ENCODE measurements around the gene OR4N2.
"Not testable (repeated sequence)": the region's sequence is repeated elsewhere in the genome, so short reads cannot be mapped to it uniquely, and the experiment has no call there.

Gene OR4N2

GRCh38 chr14:19803470-19803869, at the start of gene OR4N2:
Gene OR4N2 (plus strand): TSS chr14:19803770. CDS start chr14:19827449, 23,679 bp downstream.
- not testable (repeated sequence) for H3K27me3 Mint-ChIP-seq; H3K27ac Mint-ChIP-seq; H3K9me3 Mint-ChIP-seq; ATAC-seq (replicated peaks); DNase-seq; H3K4me3 Mint-ChIP-seq; H3K4me1 Mint-ChIP-seq; H3K36me3 Mint-ChIP-seq

GRCh38 chr14:19754172-19754571, 49.4 kb upstream of the OR4N2 start:
- Mint-ChIP-seq H3K4me1 (no peaks in the 10 kb centered on the region), H3K4me3 (no peak overlapping the region), H3K27ac (no peak overlapping the region), H3K27me3 (no peaks in the 10 kb centered on the region), H3K36me3 (no peaks in the 10 kb centered on the region), H3K9me3 (peaks cover 1 to 5% of the 10 kb centered on the region in 2 donors)
- DNase-seq (no peak), ATAC-seq (replicated peaks) (no peak)

GRCh38 chr14:19771491-19771890, 32.1 kb upstream of the OR4N2 start:
- not testable (repeated sequence) for DNase-seq, H3K36me3 Mint-ChIP-seq, H3K4me1 Mint-ChIP-seq, H3K27me3 Mint-ChIP-seq, H3K4me3 Mint-ChIP-seq, H3K27ac Mint-ChIP-seq
- ATAC-seq (replicated peaks): peak; percentile 18 to 29
- peaks cover 15 to 16% of the 10 kb centered on the region in 2 donors for H3K9me3 Mint-ChIP-seq

- no peaks in the 10 kb centered on the region for H3K27me3 Mint-ChIP-seq
- H3K36me3 Mint-ChIP-seq: peaks cover 3 to 5% of the 10 kb centered on the region in 2 donors
- peaks cover 15 to 16% of the 10 kb centered on the region in 2 donors for H3K9me3 Mint-ChIP-seq
- H3K4me3 Mint-ChIP-seq: peak overlapping the region in 1 of 2 donors; percentile 25
- ATAC-seq (replicated peaks) (peak; percentile 82 to 94), DNase-seq (no peak)
- H3K27ac Mint-ChIP-seq: peak overlapping the region; percentile 31
- H3K4me1 Mint-ChIP-seq: peaks cover 0 to 4% of the 10 kb centered on the region in 2 donors
Measured at GRCh38 chr14:19771895-19772430, 31.6 kb upstream of the OR4N2 start.

GRCh38 chr14:19772454-19772853, 31.1 kb upstream of the OR4N2 start:
- peak; percentile 75 to 81 for ATAC-seq (replicated peaks)
- H3K9me3 Mint-ChIP-seq: peaks cover 15 to 16% of the 10 kb centered on the region in 2 donors
- H3K4me1 Mint-ChIP-seq, H3K27me3 Mint-ChIP-seq, DNase-seq, H3K36me3 Mint-ChIP-seq: not testable (repeated sequence)
- H3K27ac Mint-ChIP-seq: peak overlapping the region; percentile 31
- H3K4me3 Mint-ChIP-seq: peak overlapping the region in 1 of 2 donors; percentile 25

GRCh38 chr14:19773204-19773603, 30.4 kb upstream of the OR4N2 start, which contains the start of gene OR4M1:
Gene OR4M1 (plus strand): TSS chr14:19773504. CDS start chr14:19780323, 6,819 bp downstream.
- H3K27me3 Mint-ChIP-seq; H3K36me3 Mint-ChIP-seq; ATAC-seq (replicated peaks); DNase-seq; H3K4me1 Mint-ChIP-seq: not testable (repeated sequence)
- H3K4me3 Mint-ChIP-seq: peak within 1 kb of the TSS in 1 of 2 donors; percentile 25
- peaks cover 15 to 16% of the 10 kb centered on the region in 2 donors for H3K9me3 Mint-ChIP-seq
- peak within 1 kb of the TSS; percentile 31 for H3K27ac Mint-ChIP-seq

GRCh38 chr14:19775587-19775986, 28.0 kb upstream of the OR4N2 start:
- Mint-ChIP-seq H3K9me3 (peaks cover 9 to 10% of the 10 kb centered on the region in 2 donors), H3K4me3 (no peak overlapping the region), H3K36me3 (peaks cover 3 to 5% of the 10 kb centered on the region in 2 donors), H3K27me3 (no peaks in the 10 kb centered on the region), H3K27ac (no peak overlapping the region), H3K4me1 (peaks cover 0 to 4% of the 10 kb centered on the region in 2 donors)
- DNase-seq (no peak), ATAC-seq (replicated peaks) (no peak)

- not testable (repeated sequence) for DNase-seq; H3K36me3 Mint-ChIP-seq; H3K27me3 Mint-ChIP-seq; H3K4me3 Mint-ChIP-seq; ATAC-seq (replicated peaks); H3K9me3 Mint-ChIP-seq; H3K4me1 Mint-ChIP-seq; H3K27ac Mint-ChIP-seq
Measured at GRCh38 chr14:19785848-19786247, 17.7 kb upstream of the OR4N2 start.

- not testable (repeated sequence) for H3K27ac Mint-ChIP-seq; DNase-seq; H3K4me3 Mint-ChIP-seq; H3K36me3 Mint-ChIP-seq; H3K9me3 Mint-ChIP-seq; ATAC-seq (replicated peaks); H3K27me3 Mint-ChIP-seq; H3K4me1 Mint-ChIP-seq
Measured at GRCh38 chr14:19787318-19787717, 16.3 kb upstream of the OR4N2 start.

GRCh38 chr14:19788150-19788549, 15.4 kb upstream of the OR4N2 start:
- not testable (repeated sequence) for H3K27ac Mint-ChIP-seq; H3K9me3 Mint-ChIP-seq; H3K4me3 Mint-ChIP-seq; H3K4me1 Mint-ChIP-seq; H3K36me3 Mint-ChIP-seq; ATAC-seq (replicated peaks); H3K27me3 Mint-ChIP-seq; DNase-seq

- not testable (repeated sequence) for H3K27ac Mint-ChIP-seq; ATAC-seq (replicated peaks); H3K9me3 Mint-ChIP-seq; H3K36me3 Mint-ChIP-seq; H3K27me3 Mint-ChIP-seq; DNase-seq; H3K4me1 Mint-ChIP-seq; H3K4me3 Mint-ChIP-seq
Measured at GRCh38 chr14:19796520-19797108, 7.0 kb upstream of the OR4N2 start.

GRCh38 chr14:19799880-19800279, 3.7 kb upstream of the OR4N2 start:
- Mint-ChIP-seq H3K4me1 (no peaks in the 10 kb centered on the region), H3K27me3 (no peaks in the 10 kb centered on the region), H3K4me3 (no peak overlapping the region), H3K27ac (no peak overlapping the region), H3K36me3 (no peaks in the 10 kb centered on the region), H3K9me3 (peaks cover 2 to 5% of the 10 kb centered on the region in 2 donors)
- DNase-seq: no peak
- peak in 1 of 2 donors; percentile 18 for ATAC-seq (replicated peaks)

GRCh38 chr14:19800282-19801117, 3.1 kb upstream of the OR4N2 start:
- ATAC-seq (replicated peaks): peak in 1 of 2 donors; percentile 34
- H3K4me1 Mint-ChIP-seq: no peaks in the 10 kb centered on the region
- H3K36me3 Mint-ChIP-seq: no peaks in the 10 kb centered on the region
- H3K4me3 Mint-ChIP-seq: no peak overlapping the region
- H3K27ac Mint-ChIP-seq: no peak overlapping the region
- DNase-seq: no peak
- H3K27me3 Mint-ChIP-seq: no peaks in the 10 kb centered on the region
- peaks cover 2 to 5% of the 10 kb centered on the region in 2 donors for H3K9me3 Mint-ChIP-seq

- H3K4me1 Mint-ChIP-seq: no peaks in the 10 kb centered on the region
- H3K27me3 Mint-ChIP-seq: no peaks in the 10 kb centered on the region
- ATAC-seq (replicated peaks): peak in 1 of 2 donors; percentile 34
- DNase-seq: no peak
- H3K36me3 Mint-ChIP-seq: no peaks in the 10 kb centered on the region
- H3K9me3 Mint-ChIP-seq: peaks cover 2 to 5% of the 10 kb centered on the region in 2 donors
- no peak overlapping the region for H3K27ac Mint-ChIP-seq
- H3K4me3 Mint-ChIP-seq: no peak overlapping the region
Measured at GRCh38 chr14:19801118-19801464, 2.5 kb upstream of the OR4N2 start.

Data from stimulated activated naive B cell treated with anti-CD40 and anti-IgM and Interleukin-4, amounts not matched to agents 10 μg/mL and 1 μg/mL and 100 μg/mL, for 72 hours (primary cell).